HAP-1 (cell line): ENCODE results near the gene VTI1A.
"Not testable (repeated sequence)": the region's sequence is repeated elsewhere in the genome, so short reads cannot be mapped to it uniquely, and the experiment has no call there.

Experiments
- DNase-seq, 2 experiments: peaks; one replicate each; pipeline ENCODE4 v3.0.0-alpha.2; 2016 to 2020; ENCODE audit warnings: low spot score in 2 of 2
- H3K27me3 ChIP-seq: fragments of 250-450 bp; sonication (Bioruptor Pico); 2 replicates; pipeline ENCODE4 v1.5.1; 2020; ENCODE audit warnings: low read depth, mild to moderate bottlenecking, moderate library complexity
- H3K36me3 ChIP-seq: fragments of 250-450 bp; sonication (Bioruptor Pico); replicated peaks from 2 replicates; pipeline ENCODE4 v1.5.1; 2020; ENCODE audit warnings: mild to moderate bottlenecking
- H3K4me1 ChIP-seq: fragments of 250-450 bp; sonication (Bioruptor Pico); 2 replicates; pipeline ENCODE4 v1.5.1; 2020; ENCODE audit warnings: mild to moderate bottlenecking
- H3K4me3 ChIP-seq: fragments of 250-450 bp; sonication (Bioruptor Pico); 2 replicates; pipeline ENCODE4 v1.5.1; 2020; ENCODE audit warnings: mild to moderate bottlenecking, moderate library complexity
- H3K9me3 ChIP-seq: fragments of 250-450 bp; sonication (Bioruptor Pico); 2 replicates; pipeline ENCODE4 v1.5.1; 2020; ENCODE audit warnings: mild to moderate bottlenecking, moderate library complexity
- in situ Hi-C: fragments of 300-500 bp; cut with MboI; formaldehyde crosslinking; loops from 3 replicates; pipeline ENCODE4 v1.14.3; 2020; ENCODE audit warnings: low sequenced_read_pairs, inconsistent platforms, mixed read lengths

The VTI1A gene

GRCh38 chr10:112843623-112844022, 396.6 kb downstream of the VTI1A start:
- no peaks in the 10 kb centered on the region for H3K9me3 ChIP-seq
- H3K4me1 ChIP-seq, result no peaks in the 10 kb centered on the region
- H3K27me3 ChIP-seq, result no peaks in the 10 kb centered on the region
- in situ Hi-C loops, result no loop called here
- no peaks in the 10 kb centered on the region for H3K36me3 ChIP-seq
- H3K4me3 ChIP-seq, result no peak overlapping the region
- no peak for DNase-seq

DNA sequence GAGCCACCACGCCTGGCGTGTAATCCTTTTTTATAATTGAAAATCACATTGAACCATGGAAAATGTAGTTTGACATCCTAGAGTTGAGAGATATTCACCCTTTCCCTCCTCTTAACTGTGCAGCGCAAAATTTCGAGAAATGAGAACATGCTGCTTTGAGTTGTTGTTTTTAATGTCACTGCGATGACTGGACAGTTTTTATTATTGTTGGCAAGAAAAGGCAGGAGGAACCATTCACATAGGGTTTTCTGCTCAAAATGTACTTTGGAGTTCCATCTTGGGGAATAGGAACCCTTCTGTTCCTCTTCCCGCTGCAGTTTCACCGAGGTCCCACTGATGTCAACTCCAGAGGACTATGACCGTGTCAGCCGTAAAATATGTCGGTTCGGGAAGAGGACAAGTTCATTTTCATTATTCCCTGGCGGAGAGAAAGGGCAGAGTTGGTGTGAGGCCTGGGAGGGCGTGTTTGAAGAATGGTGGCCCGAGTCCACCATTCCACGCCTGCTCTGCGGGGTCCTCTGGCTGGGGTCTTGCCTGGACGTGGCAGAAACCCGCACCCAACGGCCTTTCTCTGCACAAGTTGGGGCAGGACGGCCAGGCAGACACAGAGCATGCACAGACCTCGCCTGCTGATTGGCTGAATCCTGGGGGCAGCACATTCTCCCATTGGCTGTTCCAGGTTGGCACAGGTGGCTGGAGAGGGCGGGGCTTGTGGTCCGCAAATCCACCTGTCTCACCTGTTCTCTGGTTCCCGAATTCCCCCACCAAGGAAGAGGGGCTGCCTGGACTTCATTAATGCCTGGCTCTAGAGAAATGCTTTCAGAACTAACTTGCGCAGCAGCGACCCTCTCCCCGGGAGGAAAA, 397.9 kb downstream of the VTI1A start:
- Histone ChIP-seq H3K4me3 (no peak overlapping the region), H3K9me3 (no peaks in the 10 kb centered on the region), H3K36me3 (no peaks in the 10 kb centered on the region), H3K4me1 (no peaks in the 10 kb centered on the region), H3K27me3 (no peaks in the 10 kb centered on the region)
- in situ Hi-C loops, result no loop called here
- no peak for DNase-seq

DNA sequence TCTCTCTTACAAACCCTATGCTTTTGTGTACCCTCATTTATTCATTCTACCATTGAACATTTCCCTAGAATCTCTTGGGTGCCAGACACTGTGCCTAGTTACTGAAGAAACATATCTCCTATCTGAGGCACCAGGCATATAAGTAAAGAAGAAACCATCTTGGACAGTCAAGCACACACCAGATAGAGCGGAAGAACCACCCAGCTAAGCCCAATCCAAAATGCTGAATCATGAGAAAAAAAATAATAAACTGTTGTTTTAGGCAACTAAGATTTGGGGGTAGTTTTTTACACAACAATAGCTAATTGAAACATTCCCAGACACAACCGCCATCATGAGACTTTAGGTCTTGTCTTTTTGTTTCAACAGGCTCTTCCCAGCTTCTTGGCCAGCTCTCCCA, 400.8 kb downstream of the VTI1A start:
- Histone ChIP-seq H3K9me3 (no peaks in the 10 kb centered on the region), H3K27me3 (no peaks in the 10 kb centered on the region), H3K36me3 (no peaks in the 10 kb centered on the region), H3K4me1 (no peaks in the 10 kb centered on the region), H3K4me3 (no peak overlapping the region)
- DNase-seq, result no peak
- in situ Hi-C loops, result no loop called here

DNA sequence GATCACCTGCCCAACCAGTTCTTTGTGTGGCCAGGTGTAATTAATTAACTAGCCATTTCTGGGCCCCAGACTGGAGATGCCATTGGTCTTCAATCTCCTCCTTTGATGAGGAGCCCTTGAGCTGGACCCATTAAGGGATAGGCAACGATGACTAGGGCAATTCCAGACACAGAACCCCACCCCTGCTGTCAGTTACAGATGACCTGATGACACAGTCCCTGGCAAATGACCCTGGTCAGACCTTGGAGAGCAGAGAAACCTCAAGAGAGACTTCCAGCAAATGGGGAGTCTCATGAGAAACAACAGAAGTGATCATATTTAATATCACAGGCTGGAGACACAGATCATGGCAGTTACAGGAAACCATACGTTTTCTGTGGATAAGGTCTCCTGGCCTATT, 401.2 kb downstream of the VTI1A start:
- H3K27me3 ChIP-seq, result no peaks in the 10 kb centered on the region
- no peaks in the 10 kb centered on the region for H3K4me1 ChIP-seq
- no peaks in the 10 kb centered on the region for H3K9me3 ChIP-seq
- in situ Hi-C loops, result no loop called here
- no peak for DNase-seq
- H3K4me3 ChIP-seq, result no peak overlapping the region
- no peaks in the 10 kb centered on the region for H3K36me3 ChIP-seq

- Histone ChIP-seq H3K9me3 (no peaks in the 10 kb centered on the region), H3K36me3 (no peaks in the 10 kb centered on the region), H3K4me1 (no peaks in the 10 kb centered on the region), H3K27me3 (no peaks in the 10 kb centered on the region), H3K4me3 (no peak overlapping the region)
- no peak for DNase-seq
- in situ Hi-C loops, result no loop called here
Measured at GRCh38 chr10:112848868-112849430, 401.9 kb downstream of the VTI1A start.

DNA sequence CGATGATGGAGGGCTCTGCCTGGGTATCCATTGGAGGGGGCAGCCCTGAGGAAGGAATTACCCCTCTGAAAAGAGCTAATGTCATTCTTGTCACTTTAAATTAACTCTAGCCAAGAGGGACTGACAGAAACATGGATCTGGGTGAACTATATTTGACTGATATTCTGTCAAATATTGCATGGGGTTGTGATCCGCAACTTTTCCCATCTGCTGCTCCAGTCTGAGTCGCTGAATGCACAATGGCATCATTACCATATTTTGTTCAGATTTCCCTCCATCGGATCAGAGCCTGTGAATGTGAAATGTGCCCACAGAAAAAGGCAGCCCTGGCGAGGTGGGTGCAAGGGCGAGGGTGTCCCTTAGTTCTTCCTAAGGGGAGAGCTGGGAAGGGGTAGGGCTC, 402.5 kb downstream of the VTI1A start:
- DNase-seq, result no peak
- no peak overlapping the region for H3K4me3 ChIP-seq
- H3K9me3 ChIP-seq, result no peaks in the 10 kb centered on the region
- in situ Hi-C loops, result no loop called here
- no peaks in the 10 kb centered on the region for H3K4me1 ChIP-seq
- no peaks in the 10 kb centered on the region for H3K36me3 ChIP-seq
- no peaks in the 10 kb centered on the region for H3K27me3 ChIP-seq

- no peaks in the 10 kb centered on the region for H3K27me3 ChIP-seq
- in situ Hi-C loops, result no loop called here
- H3K4me3 ChIP-seq, result no peak overlapping the region
- H3K4me1 ChIP-seq, result no peaks in the 10 kb centered on the region
- no peak for DNase-seq
- no peaks in the 10 kb centered on the region for H3K9me3 ChIP-seq
- no peaks in the 10 kb centered on the region for H3K36me3 ChIP-seq
Measured at GRCh38 chr10:112851181-112851580, 404.2 kb downstream of the VTI1A start.

GRCh38 chr10:112851588-112852211, 404.7 kb downstream of the VTI1A start:
- Histone ChIP-seq H3K9me3 (no peaks in the 10 kb centered on the region), H3K4me1 (no peaks in the 10 kb centered on the region), H3K4me3 (no peak overlapping the region), H3K36me3 (no peaks in the 10 kb centered on the region), H3K27me3 (no peaks in the 10 kb centered on the region)
- in situ Hi-C loops, result no loop called here
- DNase-seq, result no peak

GRCh38 chr10:112852306-112852705, 405.3 kb downstream of the VTI1A start:
- Histone ChIP-seq H3K36me3 (no peaks in the 10 kb centered on the region), H3K27me3 (no peaks in the 10 kb centered on the region), H3K4me1 (no peaks in the 10 kb centered on the region), H3K9me3 (no peaks in the 10 kb centered on the region), H3K4me3 (no peak overlapping the region)
- no peak for DNase-seq
- in situ Hi-C loops, result no loop called here

GRCh38 chr10:112855134-112855533, 408.1 kb downstream of the VTI1A start:
- in situ Hi-C loops, result no loop called here
- H3K27me3 ChIP-seq, result no peaks in the 10 kb centered on the region
- H3K9me3 ChIP-seq, result no peaks in the 10 kb centered on the region
- no peak for DNase-seq
- no peaks in the 10 kb centered on the region for H3K36me3 ChIP-seq
- H3K4me1 ChIP-seq, result no peaks in the 10 kb centered on the region
- H3K4me3 ChIP-seq, result no peak overlapping the region

- DNase-seq, result no peak
- Histone ChIP-seq H3K36me3 (no peaks in the 10 kb centered on the region), H3K9me3 (no peaks in the 10 kb centered on the region), H3K4me3 (no peak overlapping the region), H3K27me3 (no peaks in the 10 kb centered on the region; the same call in 1 of the 2 replicates), H3K4me1 (no peaks in the 10 kb centered on the region)
- in situ Hi-C loops, result no loop called here
Measured at GRCh38 chr10:112857493-112857892, 410.5 kb downstream of the VTI1A start.

GRCh38 chr10:112858986-112859651, 412.1 kb downstream of the VTI1A start:
- no peak for DNase-seq
- Histone ChIP-seq H3K36me3 (no peaks in the 10 kb centered on the region), H3K4me1 (no peaks in the 10 kb centered on the region), H3K27me3 (no peaks in the 10 kb centered on the region; the same call in 1 of the 2 replicates), H3K4me3 (no peak overlapping the region), H3K9me3 (peaks cover 2% of the 10 kb centered on the region; the same call in 1 of the 2 replicates)
- in situ Hi-C loops, result no loop called here

DNA sequence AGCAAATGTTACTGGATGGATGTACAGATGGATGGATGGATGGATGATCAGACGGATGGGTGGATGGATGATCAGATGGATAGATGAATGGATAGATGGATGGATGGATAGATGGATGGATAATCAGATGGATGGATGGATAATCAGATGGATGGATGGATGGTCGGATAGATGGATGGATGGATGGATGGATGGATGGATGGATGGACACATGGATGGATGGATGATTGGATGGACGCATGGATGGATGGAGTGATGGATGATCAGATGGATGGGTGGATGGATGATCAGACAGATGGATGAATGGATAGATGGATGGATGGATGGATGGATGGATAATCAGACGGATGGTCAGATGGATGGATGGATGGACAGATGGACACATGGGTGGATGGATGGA, 412.8 kb downstream of the VTI1A start:
- Histone ChIP-seq H3K4me3 (no peak overlapping the region), H3K36me3 (no peaks in the 10 kb centered on the region), H3K9me3 (peaks cover 3% of the 10 kb centered on the region; the same call in 1 of the 2 replicates), H3K4me1 (no peaks in the 10 kb centered on the region), H3K27me3 (no peaks in the 10 kb centered on the region; the same call in 1 of the 2 replicates)
- in situ Hi-C loops, result no loop called here
- DNase-seq, result no peak

DNA sequence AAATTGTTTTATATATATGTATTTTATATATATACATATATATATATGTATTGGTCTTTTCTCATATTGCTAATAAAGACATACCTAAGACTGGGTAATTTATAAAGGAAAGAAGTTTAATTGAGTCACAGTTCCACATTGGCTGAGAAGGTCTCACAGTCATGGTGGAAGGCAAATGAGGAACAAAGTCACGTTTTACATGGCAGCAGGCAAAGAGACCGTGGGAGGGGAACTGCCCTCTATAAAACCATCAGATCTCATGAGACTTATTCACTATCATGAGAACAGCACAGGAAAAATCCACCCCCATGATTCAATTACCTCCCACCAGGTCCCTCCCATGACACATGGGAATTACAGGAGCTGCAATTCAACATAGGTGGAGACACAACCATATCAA, 416.4 kb downstream of the VTI1A start:
- H3K27me3 ChIP-seq, DNase-seq, H3K36me3 ChIP-seq, H3K9me3 ChIP-seq, H3K4me1 ChIP-seq, H3K4me3 ChIP-seq, in situ Hi-C loops: not testable (repeated sequence)
